ENCODE data around the gene FRMD4B.

DNA sequence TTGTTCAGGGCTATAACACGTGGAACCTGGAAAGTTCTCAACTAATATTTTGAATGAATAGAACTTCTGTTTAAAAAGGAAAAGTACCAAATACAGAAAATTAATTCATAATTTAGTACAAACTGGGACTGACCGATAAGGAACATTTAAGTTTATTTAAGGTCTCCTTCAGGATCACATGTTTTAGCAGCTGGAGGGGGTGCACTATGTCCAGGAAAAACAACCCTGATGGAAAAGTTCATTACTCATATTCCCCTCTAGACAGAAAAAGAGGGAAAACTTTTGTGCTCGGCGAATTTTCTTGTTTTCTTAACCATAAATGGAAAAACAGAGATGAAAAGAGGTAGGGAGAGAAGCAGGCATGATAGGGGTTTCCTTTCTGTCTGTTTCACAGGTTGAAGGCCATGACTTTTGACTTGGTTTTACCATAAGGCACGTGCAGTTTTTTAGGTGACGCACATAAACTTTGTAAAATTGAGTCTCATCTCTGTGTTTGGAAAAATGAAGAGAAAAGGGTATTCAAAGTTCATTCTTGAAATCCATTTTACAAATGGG is 26.5 kb downstream of the FRMD4B start:
- TF ChIP-seq, protein P1, sequence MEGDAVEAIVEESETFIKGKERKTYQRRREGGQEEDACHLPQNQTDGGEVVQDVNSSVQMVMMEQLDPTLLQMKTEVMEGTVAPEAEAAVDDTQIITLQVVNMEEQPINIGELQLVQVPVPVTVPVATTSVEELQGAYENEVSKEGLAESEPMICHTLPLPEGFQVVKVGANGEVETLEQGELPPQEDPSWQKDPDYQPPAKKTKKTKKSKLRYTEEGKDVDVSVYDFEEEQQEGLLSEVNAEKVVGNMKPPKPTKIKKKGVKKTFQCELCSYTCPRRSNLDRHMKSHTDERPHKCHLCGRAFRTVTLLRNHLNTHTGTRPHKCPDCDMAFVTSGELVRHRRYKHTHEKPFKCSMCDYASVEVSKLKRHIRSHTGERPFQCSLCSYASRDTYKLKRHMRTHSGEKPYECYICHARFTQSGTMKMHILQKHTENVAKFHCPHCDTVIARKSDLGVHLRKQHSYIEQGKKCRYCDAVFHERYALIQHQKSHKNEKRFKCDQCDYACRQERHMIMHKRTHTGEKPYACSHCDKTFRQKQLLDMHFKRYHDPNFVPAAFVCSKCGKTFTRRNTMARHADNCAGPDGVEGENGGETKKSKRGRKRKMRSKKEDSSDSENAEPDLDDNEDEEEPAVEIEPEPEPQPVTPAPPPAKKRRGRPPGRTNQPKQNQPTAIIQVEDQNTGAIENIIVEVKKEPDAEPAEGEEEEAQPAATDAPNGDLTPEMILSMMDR (IDR thresholded peaks at IDR 0.05), result no peak
- no peak for TF ChIP-seq EP300 (IDR thresholded peaks at IDR 0.05)

Measured in upper lobe of left lung (tissue), 4 donors.